ENCODE results near the gene CDYL. TPM values are rescaled to one million over a fixed set of nuclear protein-coding genes. Genes with fewer than 3 reads are reported as not detected.
A peak's percentile ranks its signal among the peaks of the same experiment; 100 is the strongest.

The CDYL gene
- total RNA-seq, 1 experiment from 2014 or later: 60.8 TPM

GRCh38 chr6:4731996-4732395 lies 44.2 kb upstream of the CDYL start:
- Histone ChIP-seq H3K9me3 (ENCODE audit: insufficient read depth, low read depth) (no peaks in the 10 kb centered on the region), H2AFZ (no peak overlapping the region), H3K4me3 (no peak overlapping the region), H3K4me2 (no peak overlapping the region), H3K27me3 (ENCODE audit: insufficient read depth, low read depth) (no peaks in the 10 kb centered on the region), H4K20me1 (ENCODE audit: insufficient read depth) (no peaks in the 10 kb centered on the region), H3K9me2 (ENCODE audit: insufficient read depth) (no peaks in the 10 kb centered on the region), H3K4me1 (replicated peaks; ENCODE audit: insufficient read depth) (peaks cover 40% of the 10 kb centered on the region), H3K79me2 (ENCODE audit: low read depth) (no peaks in the 10 kb centered on the region), H3K36me3 (ENCODE audit: low read depth) (no peaks in the 10 kb centered on the region), H3K27ac (no peak overlapping the region), H3F3A (ENCODE audit: insufficient read depth, low read depth) (peaks cover 18% of the 10 kb centered on the region; the same call in 1 of the 2 replicates)
- CTCF ChIA-PET: interaction anchor here (0.6 kb wide), 1 partner anchor 217 kb away, joined by 4 read pairs; no protein-coding TSS in a partner anchor
- BruUV-seq (replicated peaks): no TSS peak
- intact Hi-C loops (cut with micrococcal nuclease; ENCODE audit: unreplicated experiment): loop anchor here (2.0 to 10.0 kb wide), 3 partner anchors 43 to 447 kb away; no protein-coding TSS in a partner anchor
- no peak for DNase-seq
- POLR2A ChIA-PET (ENCODE audit: unreplicated experiment): no interaction called here
- TF ChIP-seq CTCF (conservative IDR thresholded peaks at IDR 0.05) (no peak), EZH2 (IDR thresholded peaks at IDR 0.05; ENCODE audit: low read depth) (no peak)

- Histone ChIP-seq H3K4me2 (peak overlapping the region; percentile 65), H3K79me2 (ENCODE audit: low read depth) (no peaks in the 10 kb centered on the region), H3K36me3 (ENCODE audit: low read depth) (no peaks in the 10 kb centered on the region), H3K27me3 (ENCODE audit: insufficient read depth, low read depth) (no peaks in the 10 kb centered on the region), H3K27ac (peak overlapping the region; percentile 91), H3F3A (ENCODE audit: insufficient read depth, low read depth) (peaks cover 18% of the 10 kb centered on the region; the same call in 1 of the 2 replicates), H3K9me2 (ENCODE audit: insufficient read depth) (no peaks in the 10 kb centered on the region), H3K4me3 (peak overlapping the region; percentile 12; the same call in 1 of the 2 replicates), H3K9me3 (ENCODE audit: insufficient read depth, low read depth) (no peaks in the 10 kb centered on the region), H4K20me1 (ENCODE audit: insufficient read depth) (no peaks in the 10 kb centered on the region), H2AFZ (no peak overlapping the region), H3K4me1 (replicated peaks; ENCODE audit: insufficient read depth) (peaks cover 38% of the 10 kb centered on the region)
- intact Hi-C loops (cut with micrococcal nuclease; ENCODE audit: unreplicated experiment): loop anchor here (1.0 to 10.0 kb wide), 4 partner anchors 44 to 448 kb away; no protein-coding TSS in a partner anchor
- ChIA-PET POLR2A (ENCODE audit: unreplicated experiment) (no interaction called here), CTCF (interaction anchor here (0.6 kb wide), 1 partner anchor 216 kb away, joined by 4 read pairs; no protein-coding TSS in a partner anchor)
- no peak for TF ChIP-seq CTCF (conservative IDR thresholded peaks at IDR 0.05)
- no peak for TF ChIP-seq EZH2 (IDR thresholded peaks at IDR 0.05; ENCODE audit: low read depth)
- BruUV-seq (replicated peaks): no TSS peak
- DNase-seq: peak; percentile 84
Observed at GRCh38 chr6:4732691-4733315, 43.4 kb upstream of the CDYL start.

- TF ChIP-seq CTCF (conservative IDR thresholded peaks at IDR 0.05) (no peak), EZH2 (IDR thresholded peaks at IDR 0.05; ENCODE audit: low read depth) (no peak)
- H3K9me2 ChIP-seq (ENCODE audit: insufficient read depth): no peaks in the 10 kb centered on the region
- no peak overlapping the region for H2AFZ ChIP-seq
- H3K27ac ChIP-seq: no peak overlapping the region
- no peak overlapping the region for H3K4me2 ChIP-seq
- H3F3A ChIP-seq (ENCODE audit: insufficient read depth, low read depth): peaks cover 18% of the 10 kb centered on the region; the same call in 1 of the 2 replicates
- no peak overlapping the region for H3K4me3 ChIP-seq
- DNase-seq: peak in 1 of 2 experiments; percentile 68
- ChIA-PET CTCF (interaction anchor here (0.6 kb wide), 1 partner anchor 453 kb away, joined by 6 read pairs; no protein-coding TSS in a partner anchor), POLR2A (ENCODE audit: unreplicated experiment) (no interaction called here)
- H3K4me1 ChIP-seq (replicated peaks; ENCODE audit: insufficient read depth): peaks cover 38% of the 10 kb centered on the region
- no peaks in the 10 kb centered on the region for H3K79me2 ChIP-seq (ENCODE audit: low read depth)
- no peaks in the 10 kb centered on the region for H3K36me3 ChIP-seq (ENCODE audit: low read depth)
- no peaks in the 10 kb centered on the region for H3K27me3 ChIP-seq (ENCODE audit: insufficient read depth, low read depth)
- intact Hi-C loops (cut with micrococcal nuclease; ENCODE audit: unreplicated experiment): loop anchor here (1.0 to 10.0 kb wide), 2 partner anchors 112 to 452 kb away; no protein-coding TSS in a partner anchor
- no peaks in the 10 kb centered on the region for H3K9me3 ChIP-seq (ENCODE audit: insufficient read depth, low read depth)
- H4K20me1 ChIP-seq (ENCODE audit: insufficient read depth): no peaks in the 10 kb centered on the region
- no TSS peak for BruUV-seq (replicated peaks)
Observed at GRCh38 chr6:4736371-4736873, 39.8 kb upstream of the CDYL start.

All from PC-9 (cell line).